Fibroblast of gingiva (primary cell): ENCODE measurements around the gene NEU4.
"Not testable (repeated sequence)": the region's sequence is repeated elsewhere in the genome, so short reads cannot be mapped to it uniquely, and the experiment has no call there.

Experiments used
- DNase-seq: peaks from one replicate; pipeline ENCODE4 v3.0.0-alpha.2; 2011; ENCODE audit warnings: low read depth

Gene NEU4

DNA sequence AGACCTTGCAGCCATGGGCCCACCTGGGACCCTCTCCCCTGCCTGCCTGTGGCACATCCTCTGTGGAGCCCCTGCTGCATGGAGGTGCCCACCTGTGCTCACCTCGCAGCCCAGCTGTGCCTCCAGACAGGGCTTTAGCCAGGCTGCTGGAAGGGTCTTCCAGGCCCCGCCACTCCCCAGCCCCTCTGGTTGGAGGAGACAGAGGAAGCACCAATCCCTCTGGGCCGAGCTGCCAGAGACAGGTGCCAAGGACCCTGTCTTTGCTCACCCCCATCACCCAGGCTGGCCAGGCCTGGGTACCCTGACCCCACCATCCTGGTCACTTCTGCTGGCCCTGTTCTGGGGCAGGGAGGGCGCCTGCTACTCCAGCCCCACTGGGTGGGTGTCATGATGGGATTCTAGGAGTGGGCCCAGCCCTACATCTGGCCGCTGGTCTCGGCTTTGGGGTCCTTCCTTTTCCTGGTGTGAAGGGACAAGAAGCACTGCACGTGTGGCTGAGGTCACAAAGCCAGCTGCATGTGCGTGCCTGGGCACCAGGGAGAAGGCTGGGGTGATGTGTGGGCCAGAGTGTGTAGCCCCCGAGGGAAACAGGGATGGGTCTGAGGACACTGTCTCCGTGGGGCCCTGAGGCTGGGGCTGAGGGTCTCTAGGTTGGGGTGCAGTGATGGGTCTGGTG lies 9.3 kb upstream of the NEU4 start:
- DNase-seq, result no peak

GRCh38 chr2:241800198-241800903 lies 8.6 kb upstream of the NEU4 start:
- not testable (repeated sequence) for DNase-seq

DNA sequence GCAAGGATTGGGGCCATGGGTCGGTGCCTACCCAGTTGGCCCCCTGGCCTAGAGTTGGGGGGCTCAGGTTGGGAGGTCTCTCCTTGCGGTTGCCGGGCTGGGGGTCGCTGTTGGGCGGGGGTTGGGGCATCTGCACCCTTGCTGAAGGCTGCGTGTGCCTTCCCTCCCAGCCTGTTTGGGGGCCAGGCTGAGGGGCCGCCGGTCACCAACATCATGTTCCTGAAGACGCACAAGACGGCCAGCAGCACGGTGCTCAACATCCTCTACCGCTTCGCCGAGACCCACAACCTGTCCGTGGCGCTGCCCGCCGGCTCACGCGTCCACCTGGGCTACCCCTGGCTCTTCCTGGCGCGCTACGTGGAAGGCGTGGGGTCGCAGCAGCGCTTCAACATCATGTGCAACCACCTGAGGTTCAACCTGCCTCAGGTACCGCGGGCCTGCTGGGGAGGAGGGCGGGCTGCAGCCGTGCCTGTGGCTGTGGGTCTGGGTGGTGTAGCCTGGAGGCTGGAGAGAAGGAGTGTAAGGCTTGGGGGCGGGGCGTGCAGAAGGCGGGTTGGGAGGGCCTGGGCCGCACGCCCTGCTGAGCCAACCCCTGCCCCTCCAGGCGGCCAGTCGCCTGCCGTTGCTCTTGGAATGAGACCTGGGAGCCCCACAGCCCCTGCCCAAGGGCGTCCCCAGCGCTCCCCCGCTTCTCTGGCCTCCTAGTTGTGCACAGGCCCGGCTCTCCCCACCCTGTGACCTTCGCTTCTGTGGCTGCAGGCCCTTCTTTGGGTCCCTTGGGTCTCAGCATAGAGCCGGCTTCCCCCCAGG lies 7.2 kb upstream of the NEU4 start:
- DNase-seq, result no peak

DNA sequence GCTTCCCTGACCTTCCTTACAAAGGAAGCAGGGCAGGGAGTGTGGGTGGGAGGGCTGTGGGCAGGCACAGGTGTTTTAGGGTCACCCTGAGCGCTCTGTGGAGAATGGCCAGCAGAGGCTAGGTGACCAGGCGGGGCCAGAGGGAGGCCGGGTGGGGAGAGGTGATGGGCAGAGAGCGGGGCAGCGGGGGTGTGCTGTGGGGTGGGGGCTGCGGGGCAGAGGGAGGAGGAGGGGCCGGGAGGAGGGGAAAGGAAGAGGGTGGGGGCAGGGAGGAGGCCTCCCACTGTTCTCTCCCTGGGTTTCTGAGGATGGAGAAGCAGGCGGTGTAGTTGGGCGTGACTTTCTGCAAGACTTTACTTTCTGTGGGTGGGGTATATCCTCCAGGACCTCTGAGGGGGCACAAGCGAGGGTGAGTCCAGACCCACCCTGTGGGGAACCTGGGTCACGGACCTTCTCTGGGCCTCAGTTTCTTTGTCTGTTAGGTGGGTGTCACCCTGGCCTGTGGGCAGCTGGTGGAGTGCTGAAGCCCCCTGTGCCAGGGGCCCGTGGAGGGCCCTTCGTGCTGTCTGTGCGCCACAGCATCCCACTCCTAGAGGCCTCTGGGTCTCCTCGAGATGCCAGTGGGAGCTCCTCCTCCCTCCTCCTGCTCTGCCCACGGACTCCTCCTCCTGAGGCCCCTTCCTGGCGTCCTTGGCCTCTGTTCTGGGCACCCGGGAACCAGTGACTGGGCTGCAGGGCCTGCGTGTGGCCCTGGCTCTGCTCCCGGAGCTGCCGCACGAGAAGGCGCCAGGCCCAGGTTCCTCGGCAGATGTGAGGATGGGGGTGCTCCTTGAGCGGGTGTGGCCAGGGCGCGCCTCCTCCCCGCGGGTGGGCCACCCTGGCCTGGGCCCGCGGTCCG lies 6.3 kb upstream of the NEU4 start:
- no peak for DNase-seq

DNA sequence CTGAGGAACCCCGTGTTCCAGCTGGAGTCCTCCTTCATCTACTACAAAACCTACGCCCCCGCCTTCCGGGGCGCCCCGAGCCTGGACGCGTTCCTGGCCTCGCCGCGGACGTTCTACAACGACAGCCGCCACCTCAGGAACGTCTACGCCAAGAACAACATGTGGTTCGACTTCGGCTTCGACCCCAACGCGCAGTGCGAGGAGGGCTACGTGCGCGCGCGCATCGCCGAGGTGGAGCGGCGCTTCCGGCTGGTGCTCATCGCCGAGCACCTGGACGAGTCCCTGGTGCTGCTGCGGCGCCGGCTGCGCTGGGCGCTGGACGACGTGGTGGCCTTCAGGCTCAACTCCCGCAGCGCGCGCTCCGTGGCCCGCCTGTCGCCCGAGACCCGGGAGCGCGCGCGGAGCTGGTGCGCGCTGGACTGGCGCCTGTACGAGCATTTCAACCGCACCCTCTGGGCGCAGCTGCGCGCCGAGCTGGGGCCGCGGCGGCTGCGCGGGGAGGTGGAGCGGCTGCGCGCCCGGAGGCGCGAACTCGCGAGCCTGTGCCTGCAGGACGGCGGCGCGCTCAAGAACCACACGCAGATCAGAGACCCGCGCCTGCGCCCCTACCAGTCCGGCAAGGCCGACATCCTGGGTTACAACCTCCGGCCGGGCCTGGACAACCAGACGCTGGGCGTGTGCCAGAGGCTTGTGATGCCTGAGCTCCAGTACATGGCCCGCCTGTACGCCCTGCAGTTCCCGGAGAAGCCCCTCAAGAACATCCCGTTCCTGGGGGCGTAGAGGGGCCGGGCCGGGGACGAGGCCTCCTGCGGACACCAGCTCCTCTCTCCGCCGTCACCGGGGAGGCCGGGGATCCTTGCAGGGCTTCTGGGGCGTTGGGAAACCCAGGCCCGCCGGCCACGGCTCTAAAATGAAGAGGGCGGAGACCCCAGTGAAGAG lies 5.3 kb upstream of the NEU4 start:
- peak; percentile 27 for DNase-seq

DNA sequence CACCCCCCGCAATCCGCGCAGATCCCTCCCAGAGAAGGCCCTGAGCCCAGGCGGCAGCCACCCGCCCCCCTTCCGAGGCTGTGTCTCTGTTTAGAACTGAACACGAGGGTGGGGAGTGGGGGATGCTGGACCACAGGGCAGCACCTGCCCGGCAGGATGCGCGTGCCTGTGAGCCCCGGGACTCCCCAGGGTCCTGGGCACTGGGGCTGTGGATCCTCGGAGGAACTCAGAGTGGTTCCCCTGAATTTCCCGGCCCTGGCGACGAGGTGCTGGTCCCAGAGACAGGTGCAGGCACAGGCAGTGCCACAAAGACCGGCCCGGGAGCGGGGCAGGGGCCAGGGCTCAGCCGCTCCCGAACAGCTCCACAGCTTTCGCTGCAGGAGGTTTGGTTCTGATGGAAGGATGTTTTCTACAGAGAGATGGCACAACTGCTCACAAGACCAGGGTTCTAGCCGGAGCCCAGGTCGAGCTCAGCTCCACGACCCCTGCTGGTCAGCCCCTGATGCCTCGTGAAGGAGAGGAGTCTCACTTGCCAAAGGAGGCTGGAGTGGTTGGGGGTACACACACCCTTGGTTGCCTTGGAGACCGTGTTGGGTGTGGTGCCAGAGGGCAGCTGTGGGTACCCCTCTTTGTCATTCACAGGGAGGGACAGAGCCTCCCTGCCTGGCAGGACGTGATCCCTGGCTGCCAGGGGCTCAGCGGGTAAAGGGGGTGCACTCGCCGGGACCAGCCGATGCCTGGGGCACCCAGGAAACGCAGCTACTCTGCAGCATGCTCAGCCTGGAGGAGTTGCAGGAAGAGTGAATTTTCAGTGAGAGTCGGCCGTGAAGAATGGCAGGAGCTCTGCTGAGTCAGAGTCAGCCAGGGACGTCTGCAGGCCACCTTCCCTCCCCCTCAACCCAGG lies 4.4 kb upstream of the NEU4 start:
- no peak for DNase-seq

DNA sequence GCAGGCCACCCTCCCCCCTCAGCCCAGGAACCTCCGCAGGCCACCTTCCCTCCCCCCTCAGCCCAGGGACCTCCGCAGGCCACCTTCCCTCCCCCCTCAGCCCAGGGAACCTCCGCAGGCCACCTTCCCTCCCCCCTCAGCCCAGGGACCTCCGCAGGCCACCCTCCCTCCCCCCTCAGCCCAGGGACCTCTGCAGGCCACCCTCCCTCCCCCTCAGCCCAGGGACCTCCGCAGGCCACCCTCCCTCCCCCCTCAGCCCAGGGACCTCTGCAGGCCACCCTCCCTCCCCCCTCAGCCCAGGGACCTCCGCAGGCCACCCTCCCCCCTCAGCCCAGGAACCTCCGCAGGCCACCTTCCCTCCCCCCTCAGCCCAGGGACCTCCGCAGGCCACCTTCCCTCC lies 2.8 kb upstream of the NEU4 start:
- DNase-seq, result not testable (repeated sequence)

DNA sequence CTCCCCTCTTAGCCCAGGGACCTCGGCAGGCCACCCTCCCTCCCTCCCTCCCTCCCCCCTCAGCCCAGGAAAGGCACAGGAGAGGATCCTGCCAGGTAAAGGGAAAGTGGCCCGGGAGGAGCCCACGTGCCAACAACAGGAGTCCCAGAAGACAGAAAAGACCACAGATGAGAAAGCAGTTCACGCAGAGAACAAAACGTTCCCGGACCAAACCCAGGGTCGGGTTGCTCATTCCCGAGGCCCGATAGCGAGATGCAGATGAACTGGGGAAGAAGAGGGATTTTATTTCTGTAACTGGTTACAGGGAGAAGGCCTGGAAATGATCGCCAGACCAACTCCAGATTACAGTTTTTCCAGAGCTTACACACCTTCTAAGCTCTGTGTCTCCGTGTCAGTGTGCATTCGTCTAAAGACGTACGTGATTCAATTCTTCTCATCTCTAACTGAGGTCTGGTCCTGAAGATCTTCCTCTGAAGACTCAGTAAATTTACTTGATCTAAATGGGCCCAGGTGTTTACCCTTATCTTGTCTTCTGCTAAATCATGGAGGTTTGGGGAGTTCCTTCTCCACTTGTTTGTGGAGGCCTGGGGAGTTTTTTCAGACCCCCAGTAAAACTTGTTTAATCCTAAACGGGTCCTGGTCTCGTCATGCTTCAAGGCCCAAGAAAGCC lies 807 bp upstream of the NEU4 start:
- no peak for DNase-seq

DNA sequence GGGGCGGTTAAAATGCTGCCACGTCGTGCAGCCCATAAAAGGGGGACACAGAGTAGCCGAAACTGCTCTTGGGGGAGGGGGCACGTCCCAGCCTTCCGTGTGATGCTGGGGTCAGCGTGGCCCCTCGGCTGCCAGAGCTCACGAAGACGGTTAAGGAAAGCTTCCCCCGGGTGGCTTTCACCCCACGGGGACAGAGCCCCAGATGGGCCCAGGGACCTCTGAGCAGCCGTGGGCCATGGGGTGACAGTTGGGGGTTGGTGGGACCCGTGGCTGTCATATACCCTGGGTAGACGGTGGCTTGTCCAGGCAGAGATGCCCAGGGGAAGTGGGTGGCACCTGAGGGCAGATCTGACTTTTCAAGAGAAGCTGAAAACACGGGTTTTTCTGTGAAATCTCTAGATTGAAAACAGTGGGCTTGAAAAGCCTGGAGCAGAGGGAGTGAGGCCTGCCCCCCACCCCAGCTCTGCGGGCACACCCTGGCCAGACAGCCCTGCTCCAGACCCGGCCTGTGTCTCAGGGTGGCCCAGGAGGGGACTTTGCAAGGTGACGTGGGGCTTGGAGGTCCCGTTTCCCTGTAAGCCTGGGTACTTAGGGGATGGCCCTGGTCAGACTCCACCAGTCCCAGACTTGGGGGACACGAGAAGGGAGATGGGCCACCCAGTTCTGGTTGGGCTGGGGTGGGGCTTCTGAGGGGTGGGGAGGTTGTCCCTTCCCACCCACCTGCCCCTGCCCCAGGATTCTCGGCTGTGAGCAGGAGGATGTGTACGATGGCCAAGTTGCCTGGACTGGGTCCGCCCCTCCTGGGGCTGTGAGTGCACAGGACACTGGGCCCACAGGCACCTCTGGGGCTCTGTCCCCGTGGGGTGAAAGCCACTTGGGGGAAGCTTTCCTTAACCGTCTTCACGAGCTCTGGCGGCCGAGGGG lies 652 bp downstream of the NEU4 start:
- no peak for DNase-seq

DNA sequence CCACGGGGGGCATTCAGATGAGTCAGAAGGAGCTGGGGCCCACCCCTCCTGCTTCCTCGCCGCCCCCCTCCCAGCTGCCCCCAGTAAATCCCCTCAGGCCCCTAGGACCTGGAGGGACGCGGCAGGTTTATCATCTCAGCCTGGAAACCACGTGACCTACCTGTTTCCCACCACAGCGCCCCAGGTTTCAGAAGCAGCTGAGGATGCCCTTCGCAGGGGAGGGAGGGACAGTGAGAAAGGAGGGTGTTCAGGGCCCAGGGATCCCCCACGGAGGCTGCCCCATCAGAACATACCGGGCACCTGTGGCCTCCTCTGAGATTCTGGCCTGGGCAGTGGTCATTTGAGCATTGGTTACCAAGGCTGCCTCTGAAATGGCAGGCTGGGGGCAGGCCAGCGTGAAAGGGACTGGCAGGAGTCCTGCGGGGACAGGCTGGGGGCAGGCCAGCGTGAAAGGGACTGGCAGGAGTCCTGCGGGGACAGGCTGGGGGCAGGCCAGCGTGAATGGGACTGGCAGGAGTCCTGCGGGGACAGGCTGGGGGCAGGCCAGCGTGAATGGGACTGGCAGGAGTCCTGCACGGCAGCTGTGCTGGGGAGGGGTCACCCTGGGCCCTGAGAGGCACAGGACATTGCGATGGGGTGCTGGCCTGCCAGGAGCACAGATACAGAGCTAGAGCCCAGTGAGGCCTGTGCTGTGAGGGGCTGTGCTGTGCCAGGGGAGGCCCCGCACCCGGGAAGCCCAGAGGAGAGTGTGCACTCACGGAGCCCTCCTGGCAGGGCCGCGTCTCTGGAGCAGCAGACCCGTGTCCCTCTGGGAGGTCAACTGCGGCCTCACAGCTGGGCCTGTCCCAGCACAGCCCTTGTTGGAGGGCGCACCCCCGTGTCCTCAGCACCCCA lies 1.6 kb downstream of the NEU4 start:
- no peak for DNase-seq

- DNase-seq, result no peak
These were observed 2.4 kb downstream of the NEU4 start for GRCh38 chr2:241811201-241811951.

DNA sequence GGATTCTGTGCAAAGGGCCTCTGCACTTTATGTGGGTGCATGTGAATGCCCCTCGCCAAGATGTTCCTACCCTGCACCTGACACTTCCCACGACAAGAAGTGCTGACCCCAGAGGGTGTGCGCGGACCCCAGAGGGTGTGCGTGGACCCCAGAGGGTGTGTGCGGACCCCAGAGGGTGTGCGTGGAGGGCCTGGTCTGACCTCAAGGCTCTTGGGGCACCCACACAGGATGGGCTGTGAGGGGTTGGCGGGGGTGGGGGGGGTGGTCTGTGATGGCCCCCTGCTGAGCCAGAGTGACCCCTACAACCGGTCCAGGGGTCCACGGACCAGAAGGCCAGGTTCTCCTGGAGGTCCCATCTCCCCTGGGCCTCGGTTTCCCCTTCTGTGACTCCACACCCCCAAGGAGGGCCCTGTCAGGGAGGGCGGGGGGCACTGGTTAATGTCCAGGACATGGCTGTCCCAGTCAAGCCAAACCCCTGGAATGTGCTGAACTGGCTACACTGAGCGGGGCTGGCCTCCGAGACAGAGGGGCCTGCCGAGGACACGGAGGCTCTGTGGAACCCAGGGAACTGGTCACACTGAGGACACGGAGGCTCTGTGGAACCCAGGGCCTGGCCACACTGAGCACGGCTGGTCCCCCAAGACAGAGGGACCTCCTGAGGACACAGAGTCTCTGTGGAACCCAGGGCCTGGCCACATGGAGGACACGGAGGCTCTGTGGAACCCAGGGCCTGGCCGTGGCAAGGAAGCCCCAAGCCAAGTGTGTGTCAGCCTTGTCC lies 3.1 kb downstream of the NEU4 start:
- DNase-seq, result no peak

DNA sequence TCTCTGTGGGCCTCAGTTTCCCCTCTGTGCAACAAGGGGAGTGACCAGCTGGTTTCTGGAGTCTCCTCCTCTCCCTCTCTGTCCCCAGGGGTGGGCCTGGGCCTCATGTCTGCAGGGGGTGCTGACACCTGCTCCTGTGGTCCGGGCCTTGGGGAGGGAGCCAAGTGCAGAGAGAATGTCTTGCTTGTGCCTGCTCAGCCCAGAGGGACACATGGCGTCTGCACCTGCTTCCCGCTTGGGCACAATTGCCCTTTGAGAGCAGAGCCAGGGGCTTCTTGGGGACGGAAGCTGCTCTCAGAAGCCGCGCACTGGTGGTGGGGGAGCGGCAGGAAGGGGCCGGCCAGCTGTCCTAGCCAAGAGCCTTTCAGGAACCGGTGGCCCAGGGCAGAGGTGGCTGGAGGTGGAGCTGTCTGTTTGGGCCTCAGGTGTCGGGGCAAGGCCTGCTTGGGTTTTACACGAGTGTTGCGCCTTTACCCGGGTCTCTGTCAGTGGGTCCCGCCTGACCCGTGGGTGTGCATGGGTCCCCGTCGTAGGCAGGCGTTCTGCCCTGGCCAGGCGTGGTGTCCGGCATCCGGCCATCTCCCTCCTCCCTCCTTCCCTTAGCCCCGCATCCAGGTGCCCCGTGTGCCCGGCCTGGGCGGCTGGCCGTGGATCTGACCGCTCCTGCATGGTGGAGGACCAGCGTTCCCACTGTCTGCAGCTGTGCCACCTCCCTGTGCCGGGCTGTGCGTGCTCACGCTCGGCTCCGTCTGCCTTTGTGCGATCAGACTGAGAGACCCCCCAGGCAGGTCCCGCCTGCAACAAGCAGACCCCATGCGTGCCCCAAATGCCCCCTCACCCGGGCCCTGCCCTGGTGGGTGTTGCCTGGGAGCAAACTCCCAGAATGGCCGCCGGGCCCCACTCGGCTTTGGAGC lies 4.0 kb downstream of the NEU4 start:
- DNase-seq, result no peak

DNA sequence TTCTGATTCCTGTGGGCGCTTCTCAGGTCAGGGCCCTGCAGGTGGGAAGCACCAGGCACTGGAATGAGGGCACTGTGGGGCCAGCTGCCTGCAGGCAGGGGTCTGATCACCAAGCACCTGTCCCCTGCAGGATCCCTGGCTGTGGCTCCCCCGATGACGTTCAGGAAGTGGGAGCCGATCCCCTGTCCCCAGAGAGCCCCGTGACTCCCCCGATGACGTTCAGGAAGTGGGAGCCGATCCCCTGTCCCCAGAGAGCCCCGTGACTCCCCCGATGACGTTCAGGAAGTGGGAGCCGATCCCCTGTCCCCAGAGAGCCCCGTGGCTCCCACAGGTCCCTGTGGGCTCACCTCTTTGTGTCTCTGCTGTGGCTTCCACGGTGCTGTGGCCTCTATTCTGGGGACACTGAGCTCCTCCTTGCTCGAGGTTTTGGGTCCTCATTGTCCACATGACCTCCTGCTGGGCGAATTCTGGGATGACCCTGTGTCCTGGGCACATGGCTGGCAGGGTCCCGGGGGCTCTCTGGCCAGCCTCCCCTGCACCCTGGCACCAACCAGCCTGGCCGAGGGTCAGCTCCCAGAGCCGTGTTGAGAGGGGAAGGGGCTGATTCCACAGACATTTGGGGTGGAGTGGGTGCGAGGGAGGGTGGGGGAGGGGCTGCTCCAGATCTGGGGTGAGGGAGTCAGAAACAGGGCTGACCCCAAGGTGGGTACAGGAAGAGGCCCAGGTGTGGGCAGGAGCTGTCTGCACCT lies 4.8 kb downstream of the NEU4 start:
- no peak for DNase-seq
